Uterus (tissue), 4 donors: ENCODE results near the gene TLN1. TPM values are rescaled to one million over a fixed set of nuclear protein-coding genes. Genes with fewer than 3 reads are reported as not detected.

ENCODE experiments used
- DNase-seq, 2 donors: peaks; one replicate each; pipeline ENCODE4 v3.0.0-alpha.2; 2019 to 2020
- H3K27ac ChIP-seq, 2 donors: fragments of 200-600 bp; sonication (generic); 1 replicate in 1 of 2; 2 replicates in 1 of 2; pipeline ENCODE4 v1.5.1; 2016 to 2018
- H3K27me3 ChIP-seq, 2 donors: fragments of 200-600 bp; sonication (generic); one replicate each; pipeline ENCODE4 v1.5.1; 2018 to 2019; ENCODE audit warnings: control low read depth in 1 of 2
- H3K36me3 ChIP-seq, 2 donors: fragments of 200-600 bp; sonication (generic); one replicate each; pipeline ENCODE4 v1.5.1; 2019; ENCODE audit warnings: control low read depth in 1 of 2
- H3K4me1 ChIP-seq, 2 donors: fragments of 200-600 bp; sonication (generic); one replicate each; pipeline ENCODE4 v1.5.1; 2018 to 2019; ENCODE audit warnings: control low read depth in 1 of 2
- H3K4me3 ChIP-seq, 2 donors: fragments of 200-600 bp; sonication (generic); 1 replicate in 1 of 2; 2 replicates in 1 of 2; pipeline ENCODE4 v1.5.1; 2018 to 2019; ENCODE audit warnings: mild to moderate bottlenecking in 1 of 2
- H3K9me3 ChIP-seq, 2 donors: fragments of 200-600 bp; sonication (generic); one replicate each; pipeline ENCODE4 v1.5.1; 2019; ENCODE audit warnings: control low read depth in 1 of 2
- POLR2A ChIP-seq, 2 donors: fragments of 450-650 bp; IDR thresholded peaks; one replicate each; pipeline ENCODE4 v1.6.1; 2016; ENCODE audit warnings: antibody characterized with exemption in 2 of 2, mild to moderate bottlenecking in 1 of 2, moderate library complexity in 1 of 2
- intact Hi-C: fragments of 100-400 bp; cut with DNase I; formaldehyde crosslinking; loops from one replicate; pipeline ENCODE4 v1.15.1; 2023; ENCODE audit warnings: low total_unique reads
- total RNA-seq, 4 donors: library from RNA; depleted of rRNA in 3 of 4; stranded (reverse); fragments of >200 nt in 3 of 4; gene quantifications; one replicate each; pipeline versions ENCODE4 v1.1.0 to v1.2.4, GENCODE V29; 2014 to 2023
- TF ChIP-seq, protein P1 (sequence below), 4 experiments: fragments of 200-600 bp in 2 of 4; fragments of 450-650 bp in 2 of 4; sonication (generic) in 2 of 4; IDR thresholded peaks; one replicate each; pipeline ENCODE4 v1.5.1; 2016 to 2019; ENCODE audit warnings: antibody characterized with exemption in 4 of 4, mild to moderate bottlenecking in 2 of 4, moderate library complexity in 1 of 4
- donor health status: DM: yes; HTN: yes; CAD: no.

TLN1 gene
- total RNA-seq, 4 donors from 2014 or later, result 202 to 540 (median 281) TPM

DNA sequence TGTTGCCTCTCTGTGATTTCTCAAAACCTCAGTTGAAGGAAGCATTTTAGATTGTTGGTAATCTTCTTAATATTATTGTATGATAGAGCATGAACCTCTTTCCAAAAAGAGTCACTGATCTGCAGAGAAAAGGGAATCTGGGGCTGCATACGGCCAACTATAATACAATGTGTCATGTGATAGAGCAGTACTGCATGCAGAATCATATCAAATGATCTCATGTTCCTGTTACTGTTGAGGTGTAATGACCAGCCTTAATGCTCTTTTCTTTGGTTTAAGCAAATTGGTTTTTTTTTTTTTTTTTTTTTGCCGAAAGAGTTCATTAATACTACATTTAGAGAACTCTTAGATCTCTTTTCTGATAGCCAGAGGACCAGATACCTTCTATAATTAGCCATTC, 35.0 kb upstream of the TLN1 start:
- intact Hi-C loops, result no loop called here
- TF ChIP-seq, protein P1, sequence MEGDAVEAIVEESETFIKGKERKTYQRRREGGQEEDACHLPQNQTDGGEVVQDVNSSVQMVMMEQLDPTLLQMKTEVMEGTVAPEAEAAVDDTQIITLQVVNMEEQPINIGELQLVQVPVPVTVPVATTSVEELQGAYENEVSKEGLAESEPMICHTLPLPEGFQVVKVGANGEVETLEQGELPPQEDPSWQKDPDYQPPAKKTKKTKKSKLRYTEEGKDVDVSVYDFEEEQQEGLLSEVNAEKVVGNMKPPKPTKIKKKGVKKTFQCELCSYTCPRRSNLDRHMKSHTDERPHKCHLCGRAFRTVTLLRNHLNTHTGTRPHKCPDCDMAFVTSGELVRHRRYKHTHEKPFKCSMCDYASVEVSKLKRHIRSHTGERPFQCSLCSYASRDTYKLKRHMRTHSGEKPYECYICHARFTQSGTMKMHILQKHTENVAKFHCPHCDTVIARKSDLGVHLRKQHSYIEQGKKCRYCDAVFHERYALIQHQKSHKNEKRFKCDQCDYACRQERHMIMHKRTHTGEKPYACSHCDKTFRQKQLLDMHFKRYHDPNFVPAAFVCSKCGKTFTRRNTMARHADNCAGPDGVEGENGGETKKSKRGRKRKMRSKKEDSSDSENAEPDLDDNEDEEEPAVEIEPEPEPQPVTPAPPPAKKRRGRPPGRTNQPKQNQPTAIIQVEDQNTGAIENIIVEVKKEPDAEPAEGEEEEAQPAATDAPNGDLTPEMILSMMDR (IDR thresholded peaks at IDR 0.05), result no peak
- TF ChIP-seq POLR2A (IDR thresholded peaks at IDR 0.05), result no peak

DNA sequence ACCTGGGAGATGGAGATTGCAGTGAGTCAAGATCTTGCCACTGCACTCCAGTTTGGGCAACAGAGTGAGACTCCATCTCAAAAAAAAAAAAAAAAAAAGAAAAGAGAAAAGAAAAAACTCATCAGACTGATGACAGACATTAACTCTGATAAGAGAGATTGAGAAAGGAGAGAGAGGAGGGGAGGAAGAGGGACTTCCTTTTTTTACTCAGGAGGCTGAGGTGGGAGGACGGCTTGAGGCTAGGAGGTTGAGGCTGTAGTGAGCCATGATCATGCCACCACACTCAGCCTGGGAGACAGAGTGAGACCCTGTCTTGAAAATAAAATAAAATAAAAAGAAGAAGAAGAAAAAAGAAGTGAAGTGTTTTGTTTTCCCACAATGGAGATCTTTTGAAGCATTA, 31.8 kb upstream of the TLN1 start:
- no peak for TF ChIP-seq POLR2A (IDR thresholded peaks at IDR 0.05)
- TF ChIP-seq, protein P1 (IDR thresholded peaks at IDR 0.05), result no peak
- H3K4me3 ChIP-seq, result no peak overlapping the region
- H3K36me3 ChIP-seq, result no peaks in the 10 kb centered on the region
- no peak overlapping the region for H3K27ac ChIP-seq
- no peaks in the 10 kb centered on the region for H3K4me1 ChIP-seq
- no peak for DNase-seq
- no peaks in the 10 kb centered on the region for H3K27me3 ChIP-seq
- intact Hi-C loops, result no loop called here
- no peaks in the 10 kb centered on the region for H3K9me3 ChIP-seq

More for the DNA sequence above, 35.0 kb upstream of the TLN1 start:
- Histone ChIP-seq H3K4me3 (no peak overlapping the region), H3K36me3 (no peaks in the 10 kb centered on the region), H3K27me3 (no peaks in the 10 kb centered on the region), H3K27ac (no peak overlapping the region), H3K4me1 (no peaks in the 10 kb centered on the region), H3K9me3 (no peaks in the 10 kb centered on the region)
- DNase-seq, result no peak

DNA sequence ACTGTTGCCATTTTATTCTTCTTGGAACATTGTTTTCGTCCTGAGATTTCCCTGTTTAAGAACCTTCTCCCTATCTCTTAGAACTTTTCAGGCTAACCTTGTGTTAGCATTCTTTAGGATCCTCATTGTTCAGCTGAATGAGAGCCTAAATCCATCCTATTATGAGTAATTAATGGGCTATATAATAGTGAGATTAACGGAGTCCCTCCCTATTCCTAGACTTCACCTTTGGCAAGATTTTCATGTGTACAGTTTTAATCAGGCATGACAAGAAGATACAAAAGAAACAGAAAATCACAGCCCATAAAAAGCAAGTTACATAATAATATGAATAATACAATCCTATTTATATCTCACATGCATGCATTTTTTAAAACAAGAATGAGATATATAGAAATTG, 31.2 kb upstream of the TLN1 start:
- Histone ChIP-seq H3K9me3 (no peaks in the 10 kb centered on the region), H3K27me3 (no peaks in the 10 kb centered on the region), H3K4me3 (no peak overlapping the region), H3K4me1 (no peaks in the 10 kb centered on the region), H3K27ac (no peak overlapping the region), H3K36me3 (no peaks in the 10 kb centered on the region)
- DNase-seq, result no peak
- TF ChIP-seq, protein P1 (IDR thresholded peaks at IDR 0.05), result no peak
- intact Hi-C loops, result no loop called here

DNA sequence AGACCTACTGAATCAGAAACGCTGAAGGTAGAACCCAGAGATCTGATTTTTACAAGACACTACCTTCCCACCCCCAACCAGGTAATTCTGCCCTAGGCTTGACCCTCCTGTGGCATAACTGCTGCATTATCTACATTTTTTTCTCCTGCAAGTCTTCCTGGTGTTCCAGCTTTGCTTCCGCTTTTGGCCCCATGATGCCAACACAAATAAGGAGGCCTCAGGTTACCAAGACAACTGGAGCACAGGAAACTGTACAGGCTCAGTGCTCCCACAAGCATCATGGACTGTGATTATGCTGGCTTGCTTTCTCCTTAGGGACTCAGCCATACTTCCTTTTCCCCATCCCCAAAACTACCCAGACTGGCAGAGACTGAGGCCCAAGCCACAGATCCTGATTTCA, 28.7 kb upstream of the TLN1 start:
- H3K9me3 ChIP-seq, result no peaks in the 10 kb centered on the region
- H3K27ac ChIP-seq, result no peak overlapping the region
- no peaks in the 10 kb centered on the region for H3K36me3 ChIP-seq
- no peak for DNase-seq
- TF ChIP-seq, protein P1 (IDR thresholded peaks at IDR 0.05), result no peak
- no peak for TF ChIP-seq POLR2A (IDR thresholded peaks at IDR 0.05)
- intact Hi-C loops, result no loop called here
- no peaks in the 10 kb centered on the region for H3K27me3 ChIP-seq
- H3K4me3 ChIP-seq, result no peak overlapping the region
- peaks cover 0 to 6% of the 10 kb centered on the region in 2 donors for H3K4me1 ChIP-seq

DNA sequence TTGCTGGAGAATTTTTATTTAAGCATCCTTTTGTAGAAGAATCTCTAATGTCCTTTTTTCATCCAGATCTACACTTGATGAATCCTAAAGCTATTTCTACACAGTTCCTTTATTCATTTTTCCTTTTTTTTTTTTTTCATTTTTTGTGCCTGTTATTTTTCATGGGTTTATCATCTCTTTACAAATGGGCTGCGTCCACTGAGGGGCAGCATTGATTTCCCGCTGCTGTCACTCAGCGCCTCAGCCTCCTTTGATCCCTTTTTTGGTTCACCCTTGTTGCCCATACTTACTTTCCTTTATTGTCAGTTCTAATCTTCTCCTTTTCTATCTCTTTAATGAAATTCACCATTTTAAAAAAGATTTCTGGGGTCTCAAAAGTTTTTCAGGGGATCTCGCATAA, 27.8 kb upstream of the TLN1 start:
- no peak overlapping the region for H3K4me3 ChIP-seq
- no peak for TF ChIP-seq POLR2A (IDR thresholded peaks at IDR 0.05)
- TF ChIP-seq, protein P1 (IDR thresholded peaks at IDR 0.05), result no peak
- no peak overlapping the region for H3K27ac ChIP-seq
- H3K36me3 ChIP-seq, result no peaks in the 10 kb centered on the region
- no peaks in the 10 kb centered on the region for H3K27me3 ChIP-seq
- peaks cover 0 to 6% of the 10 kb centered on the region in 2 donors for H3K4me1 ChIP-seq
- no peaks in the 10 kb centered on the region for H3K9me3 ChIP-seq
- DNase-seq, result no peak
- intact Hi-C loops, result no loop called here
